ENCODE results near the gene DOHH.

Gene DOHH

DNA sequence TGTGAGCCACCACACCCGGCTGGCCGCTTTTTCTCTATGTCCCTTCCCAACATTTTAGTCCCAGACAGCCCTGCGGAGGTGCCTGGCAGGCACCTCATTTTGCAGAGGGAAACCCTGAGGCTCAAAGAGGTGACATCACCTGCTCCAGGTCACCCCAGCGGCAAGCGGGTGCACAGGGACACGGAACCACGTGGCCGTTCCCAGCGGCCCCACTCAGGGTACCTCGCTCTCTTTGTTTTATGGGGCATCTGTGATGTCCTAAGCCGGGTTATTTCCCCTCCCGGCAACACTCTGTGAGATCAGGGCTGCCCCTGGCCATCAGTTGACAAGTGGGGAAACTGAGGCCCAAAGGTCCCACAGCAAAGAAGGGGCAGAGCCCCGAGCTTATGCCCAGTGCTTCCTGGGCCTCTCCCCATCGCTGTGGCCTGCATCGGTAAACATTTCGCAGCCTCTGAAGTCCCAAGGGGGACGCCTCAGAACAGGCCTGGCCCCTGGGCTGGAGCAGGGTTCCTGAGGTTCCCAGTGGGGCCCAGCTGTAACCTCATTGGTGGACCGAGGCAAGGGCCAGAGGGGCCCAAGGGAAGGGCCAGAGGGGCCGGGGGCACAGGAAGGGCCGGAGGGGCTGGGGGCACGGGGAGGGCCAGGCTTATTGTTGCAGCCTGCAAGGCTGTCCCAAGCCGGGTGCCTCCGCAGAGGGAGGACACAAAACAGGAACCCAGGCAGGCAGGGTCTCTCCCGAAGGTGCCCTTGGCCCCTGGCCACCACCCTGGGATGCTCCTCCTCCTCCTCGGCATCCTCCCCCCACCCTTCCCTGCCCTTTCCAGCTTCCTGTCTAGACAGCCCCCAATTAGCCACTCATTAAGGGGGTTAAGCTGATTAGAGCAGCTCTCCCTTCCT lies 59.1 kb downstream of the DOHH start:
- in situ Hi-C loops (cut with HindIII; ENCODE audit: low sequenced_read_pairs), result no loop called here
- TF ChIP-seq, protein P1, sequence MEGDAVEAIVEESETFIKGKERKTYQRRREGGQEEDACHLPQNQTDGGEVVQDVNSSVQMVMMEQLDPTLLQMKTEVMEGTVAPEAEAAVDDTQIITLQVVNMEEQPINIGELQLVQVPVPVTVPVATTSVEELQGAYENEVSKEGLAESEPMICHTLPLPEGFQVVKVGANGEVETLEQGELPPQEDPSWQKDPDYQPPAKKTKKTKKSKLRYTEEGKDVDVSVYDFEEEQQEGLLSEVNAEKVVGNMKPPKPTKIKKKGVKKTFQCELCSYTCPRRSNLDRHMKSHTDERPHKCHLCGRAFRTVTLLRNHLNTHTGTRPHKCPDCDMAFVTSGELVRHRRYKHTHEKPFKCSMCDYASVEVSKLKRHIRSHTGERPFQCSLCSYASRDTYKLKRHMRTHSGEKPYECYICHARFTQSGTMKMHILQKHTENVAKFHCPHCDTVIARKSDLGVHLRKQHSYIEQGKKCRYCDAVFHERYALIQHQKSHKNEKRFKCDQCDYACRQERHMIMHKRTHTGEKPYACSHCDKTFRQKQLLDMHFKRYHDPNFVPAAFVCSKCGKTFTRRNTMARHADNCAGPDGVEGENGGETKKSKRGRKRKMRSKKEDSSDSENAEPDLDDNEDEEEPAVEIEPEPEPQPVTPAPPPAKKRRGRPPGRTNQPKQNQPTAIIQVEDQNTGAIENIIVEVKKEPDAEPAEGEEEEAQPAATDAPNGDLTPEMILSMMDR (IDR thresholded peaks at IDR 0.05; ENCODE audit: low read depth, low read length), result no peak
- no peak for DNase-seq (ENCODE audit: low read depth, low spot score)
- no peak overlapping the region for H3K4me3 ChIP-seq (ENCODE audit: low read depth, low read length)
